GM19455 (cell line): ENCODE results near the gene SPATA6.

Source experiments
- ATAC-seq: cut with Tn5 transposase; IDR thresholded peaks from one replicate; pipeline ENCODE4 v1.9.1; 2021; ENCODE audit not compliant: unreplicated experiment

Gene SPATA6

GRCh38 chr1:48258106-48258505, 213.9 kb downstream of the SPATA6 start:
- no peak for ATAC-seq

- ATAC-seq: no peak
Observed at GRCh38 chr1:48254254-48254653, 217.8 kb downstream of the SPATA6 start.

- no peak for ATAC-seq
Observed at GRCh38 chr1:48251821-48252220, 220.2 kb downstream of the SPATA6 start.

- ATAC-seq: no peak
Observed at GRCh38 chr1:48251323-48251722, 220.7 kb downstream of the SPATA6 start.

GRCh38 chr1:48250572-48250971, 221.4 kb downstream of the SPATA6 start:
- ATAC-seq: no peak

GRCh38 chr1:48249868-48250267, 222.1 kb downstream of the SPATA6 start:
- no peak for ATAC-seq

GRCh38 chr1:48248356-48248755, 223.6 kb downstream of the SPATA6 start:
- no peak for ATAC-seq

GRCh38 chr1:48246727-48247126, 225.3 kb downstream of the SPATA6 start:
- no peak for ATAC-seq
